ENCODE measurements around the gene CLTRN. TPM values are rescaled to one million over a fixed set of nuclear protein-coding genes. Genes with fewer than 3 reads are reported as not detected.

CLTRN gene
- total RNA-seq, 1 donor from 2014 or later, result 0.50 TPM

DNA sequence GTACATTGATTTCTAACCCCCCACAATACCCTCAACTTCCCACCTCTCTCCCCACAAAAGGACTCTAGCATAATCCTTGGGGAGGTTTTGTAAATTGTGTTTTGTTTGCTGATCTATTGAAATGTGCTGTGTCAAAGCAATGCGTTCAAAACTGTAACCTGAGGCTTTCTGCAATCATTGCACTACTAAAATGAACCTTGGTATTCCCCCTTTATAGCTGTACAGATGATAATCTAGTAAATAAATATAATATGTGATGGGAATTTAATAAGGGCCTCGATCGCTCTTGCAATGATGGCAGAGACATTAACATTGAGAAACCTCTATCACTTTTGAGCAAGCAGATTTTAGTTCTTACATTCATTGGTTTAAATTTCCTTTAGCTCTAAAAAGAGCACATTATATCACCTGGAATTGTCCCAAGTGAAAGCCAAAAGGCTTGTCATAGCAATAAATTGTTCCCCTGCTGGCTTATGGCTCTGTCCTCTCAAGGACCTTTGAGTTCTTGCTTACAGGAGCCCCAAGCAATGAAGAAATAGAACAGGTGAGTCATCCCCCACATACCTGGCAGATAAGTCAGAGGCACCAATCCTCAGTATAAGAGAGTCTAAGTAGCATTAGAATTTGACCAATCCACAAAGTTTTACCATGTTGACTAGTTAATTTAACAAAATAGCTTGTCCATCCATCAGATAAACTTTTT is 45.4 kb downstream of the CLTRN start:
- Histone ChIP-seq H3K27me3 (ENCODE audit: control insufficient read depth, insufficient read depth, low read length) (no peaks in the 10 kb centered on the region), H3K4me3 (ENCODE audit: low read depth, low read length) (no peak overlapping the region), H3K36me3 (ENCODE audit: control insufficient read depth, insufficient read depth, low read length) (no peaks in the 10 kb centered on the region)
- TF ChIP-seq, protein P1, sequence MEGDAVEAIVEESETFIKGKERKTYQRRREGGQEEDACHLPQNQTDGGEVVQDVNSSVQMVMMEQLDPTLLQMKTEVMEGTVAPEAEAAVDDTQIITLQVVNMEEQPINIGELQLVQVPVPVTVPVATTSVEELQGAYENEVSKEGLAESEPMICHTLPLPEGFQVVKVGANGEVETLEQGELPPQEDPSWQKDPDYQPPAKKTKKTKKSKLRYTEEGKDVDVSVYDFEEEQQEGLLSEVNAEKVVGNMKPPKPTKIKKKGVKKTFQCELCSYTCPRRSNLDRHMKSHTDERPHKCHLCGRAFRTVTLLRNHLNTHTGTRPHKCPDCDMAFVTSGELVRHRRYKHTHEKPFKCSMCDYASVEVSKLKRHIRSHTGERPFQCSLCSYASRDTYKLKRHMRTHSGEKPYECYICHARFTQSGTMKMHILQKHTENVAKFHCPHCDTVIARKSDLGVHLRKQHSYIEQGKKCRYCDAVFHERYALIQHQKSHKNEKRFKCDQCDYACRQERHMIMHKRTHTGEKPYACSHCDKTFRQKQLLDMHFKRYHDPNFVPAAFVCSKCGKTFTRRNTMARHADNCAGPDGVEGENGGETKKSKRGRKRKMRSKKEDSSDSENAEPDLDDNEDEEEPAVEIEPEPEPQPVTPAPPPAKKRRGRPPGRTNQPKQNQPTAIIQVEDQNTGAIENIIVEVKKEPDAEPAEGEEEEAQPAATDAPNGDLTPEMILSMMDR (IDR thresholded peaks at IDR 0.05; ENCODE audit: insufficient read depth, low read length, poor library complexity, severe bottlenecking), result no peak
- peak; percentile 56 for DNase-seq (ENCODE audit: low read depth)

DNA sequence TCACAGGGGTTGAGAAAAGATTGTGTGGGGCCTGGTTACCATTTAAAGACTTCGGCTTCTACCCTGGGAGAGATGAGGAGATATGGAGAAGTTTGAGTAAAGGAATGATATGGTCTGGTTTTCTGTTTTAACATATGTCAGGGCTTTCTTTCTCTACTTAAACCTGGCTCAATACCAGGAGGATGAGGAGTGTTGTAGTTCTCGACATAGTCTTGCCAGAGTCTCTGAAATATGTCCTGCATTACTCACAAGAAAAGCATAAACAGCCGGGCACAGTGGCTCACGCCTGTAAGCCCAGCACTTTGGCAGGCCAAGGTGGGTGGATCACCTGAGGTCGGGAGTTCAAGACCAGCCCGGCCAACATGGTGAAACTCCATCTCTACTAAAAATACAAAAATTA is 47.5 kb downstream of the CLTRN start:
- no peaks in the 10 kb centered on the region for H3K27me3 ChIP-seq (ENCODE audit: control insufficient read depth, insufficient read depth, low read length)
- H3K4me3 ChIP-seq (ENCODE audit: low read depth, low read length), result no peak overlapping the region
- TF ChIP-seq, protein P1 (IDR thresholded peaks at IDR 0.05; ENCODE audit: insufficient read depth, low read length, poor library complexity, severe bottlenecking), result no peak
- H3K36me3 ChIP-seq (ENCODE audit: control insufficient read depth, insufficient read depth, low read length), result no peaks in the 10 kb centered on the region
- DNase-seq (ENCODE audit: low read depth), result no peak

DNA sequence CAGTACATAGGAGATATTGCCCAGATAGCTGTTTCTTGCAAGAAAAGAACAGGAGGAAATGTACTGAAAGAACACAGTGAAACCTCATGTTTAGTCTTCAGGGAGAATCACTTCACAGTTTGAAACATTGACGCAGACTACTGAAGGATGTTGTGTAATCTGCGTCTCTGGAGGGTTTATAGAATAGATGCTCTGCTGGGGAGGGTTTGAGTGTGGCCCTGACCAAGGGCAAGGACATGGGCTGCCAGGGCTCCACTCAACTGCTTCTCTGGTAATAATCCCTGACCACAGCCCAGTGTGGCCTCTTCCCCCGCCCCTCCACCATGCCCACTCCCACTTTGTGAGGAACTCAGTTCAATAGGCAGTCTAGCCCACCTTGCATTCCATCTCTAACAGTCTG is 48.1 kb downstream of the CLTRN start:
- Histone ChIP-seq H3K4me3 (ENCODE audit: low read depth, low read length) (no peak overlapping the region), H3K27me3 (ENCODE audit: control insufficient read depth, insufficient read depth, low read length) (no peaks in the 10 kb centered on the region), H3K36me3 (ENCODE audit: control insufficient read depth, insufficient read depth, low read length) (no peaks in the 10 kb centered on the region)
- no peak for DNase-seq (ENCODE audit: low read depth)
- TF ChIP-seq, protein P1 (IDR thresholded peaks at IDR 0.05; ENCODE audit: insufficient read depth, low read length, poor library complexity, severe bottlenecking), result no peak

DNA sequence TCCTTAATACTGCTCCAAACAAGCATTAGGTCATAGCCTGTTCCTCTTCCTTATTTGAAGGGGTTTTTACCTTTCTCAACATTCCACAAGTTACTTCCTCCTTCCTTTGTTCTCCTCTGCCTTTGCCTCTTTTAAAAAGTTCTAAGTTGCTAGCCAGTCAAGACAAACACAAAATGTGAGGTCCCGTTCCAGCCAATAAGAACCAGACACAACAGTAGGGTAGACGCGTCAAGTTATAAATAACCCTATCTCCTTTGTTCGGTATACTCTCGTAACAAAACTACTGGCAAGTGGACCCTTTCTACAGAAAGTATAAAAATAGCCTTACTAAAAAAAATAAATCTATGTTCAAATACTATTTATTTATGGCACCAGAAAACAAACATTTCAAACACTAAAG is 57.5 kb downstream of the CLTRN start:
- DNase-seq (ENCODE audit: low read depth), result no peak

DNA sequence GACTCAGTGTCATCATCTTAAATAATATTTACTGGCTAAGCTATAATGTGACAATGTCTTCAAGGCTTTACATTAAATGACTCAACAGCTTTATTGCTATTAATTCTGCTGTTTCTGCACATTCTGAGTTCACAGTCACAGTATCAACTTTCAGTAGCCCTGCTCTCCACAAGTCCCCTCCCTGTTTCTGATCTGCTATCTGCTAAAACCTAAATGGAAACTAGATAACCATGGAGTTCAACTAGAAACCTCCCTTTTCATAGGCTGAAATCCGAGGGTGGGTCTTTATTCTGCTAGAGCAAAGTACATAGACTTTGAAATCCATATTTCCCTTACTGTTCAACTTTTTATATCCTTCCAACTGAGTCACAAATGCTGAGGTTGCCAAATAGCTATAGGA is 58.5 kb downstream of the CLTRN start:
- no peaks in the 10 kb centered on the region for H3K36me3 ChIP-seq (ENCODE audit: control insufficient read depth, insufficient read depth, low read length)
- H3K4me3 ChIP-seq (ENCODE audit: low read depth, low read length), result no peak overlapping the region
- TF ChIP-seq, protein P1 (IDR thresholded peaks at IDR 0.05; ENCODE audit: insufficient read depth, low read length, poor library complexity, severe bottlenecking), result no peak
- H3K27me3 ChIP-seq (ENCODE audit: control insufficient read depth, insufficient read depth, low read length), result no peaks in the 10 kb centered on the region
- no peak for DNase-seq (ENCODE audit: low read depth)

More for the DNA sequence above, 57.5 kb downstream of the CLTRN start:
- TF ChIP-seq, protein P1 (IDR thresholded peaks at IDR 0.05; ENCODE audit: insufficient read depth, low read length, poor library complexity, severe bottlenecking), result no peak
- Histone ChIP-seq H3K4me3 (ENCODE audit: low read depth, low read length) (no peak overlapping the region), H3K27me3 (ENCODE audit: control insufficient read depth, insufficient read depth, low read length) (no peaks in the 10 kb centered on the region), H3K36me3 (ENCODE audit: control insufficient read depth, insufficient read depth, low read length) (no peaks in the 10 kb centered on the region)

DNA sequence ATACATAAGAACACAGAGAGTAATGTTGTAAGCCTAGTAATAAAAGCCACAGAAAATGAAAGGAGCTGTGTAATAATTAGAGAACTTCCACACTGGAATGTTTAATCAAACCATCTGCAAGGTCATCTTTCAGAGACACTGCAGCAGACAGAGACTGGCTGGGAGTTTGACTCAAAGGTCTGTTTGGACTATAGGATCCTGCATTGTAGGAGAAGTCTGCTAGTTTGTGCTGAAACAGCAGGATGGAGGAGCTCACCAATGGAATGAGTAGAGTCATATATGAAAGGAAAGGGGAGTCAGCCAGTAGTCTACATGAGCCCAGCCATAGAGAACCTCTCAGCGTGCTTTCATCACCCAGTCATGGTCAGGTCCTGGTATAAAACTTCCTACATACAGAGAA is 59.4 kb downstream of the CLTRN start:
- no peak for DNase-seq (ENCODE audit: low read depth)
- TF ChIP-seq, protein P1 (IDR thresholded peaks at IDR 0.05; ENCODE audit: insufficient read depth, low read length, poor library complexity, severe bottlenecking), result no peak
- H3K36me3 ChIP-seq (ENCODE audit: control insufficient read depth, insufficient read depth, low read length), result no peaks in the 10 kb centered on the region
- H3K27me3 ChIP-seq (ENCODE audit: control insufficient read depth, insufficient read depth, low read length), result no peaks in the 10 kb centered on the region
- no peak overlapping the region for H3K4me3 ChIP-seq (ENCODE audit: low read depth, low read length)

Measured in kidney epithelial cell (primary cell).